ENCODE data around the gene WDR6.

WDR6 gene

DNA sequence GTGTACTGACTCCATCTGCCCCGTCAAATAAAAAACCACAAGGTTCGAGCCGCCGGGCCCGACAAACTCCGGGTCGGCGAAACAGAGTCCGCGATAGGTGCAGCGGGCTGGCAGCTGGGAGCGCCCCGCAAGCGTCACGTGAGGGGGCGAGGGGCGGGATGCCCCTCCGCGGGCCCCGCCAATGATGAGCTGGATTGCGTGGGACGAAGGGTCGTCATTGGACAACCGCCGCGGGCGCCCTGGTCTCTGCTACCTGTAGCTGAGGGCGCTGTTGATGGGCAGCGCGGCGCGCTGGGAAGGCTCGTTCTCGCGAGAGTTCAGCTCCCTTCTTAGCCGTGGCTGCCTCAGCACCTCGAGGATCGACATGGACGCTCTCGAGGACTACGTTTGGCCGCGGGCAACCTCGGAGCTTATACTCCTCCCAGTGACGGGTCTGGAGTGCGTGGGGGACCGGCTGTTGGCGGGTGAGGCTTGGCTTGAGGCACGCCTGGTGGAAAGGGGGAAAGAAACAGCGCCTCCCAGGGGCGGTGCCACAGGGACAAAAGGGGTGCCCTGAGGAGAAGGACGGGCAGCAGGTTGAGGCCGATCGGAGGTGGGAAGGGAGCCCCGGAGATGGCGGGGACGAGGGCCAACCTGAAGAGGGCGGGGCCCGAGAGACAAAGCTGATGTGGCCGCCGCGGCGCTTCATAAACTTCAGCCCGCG is at the start of gene WDR6:
Gene WDR6 (plus strand): TSS at position 324 of the 703 bp plus-strand sequence. CDS start 41 bp downstream, at position 365.
- no peaks in the 10 kb centered on the region for H3K27me3 Mint-ChIP-seq
- peaks cover 28% of the 10 kb centered on the region for H3K36me3 Mint-ChIP-seq
- peak; percentile 96 for ATAC-seq
- no peaks in the 10 kb centered on the region for H3K9me3 Mint-ChIP-seq
- H3K27ac Mint-ChIP-seq, result peak within 1 kb of the TSS; percentile 98
- H3K4me3 Mint-ChIP-seq, result peak within 1 kb of the TSS; percentile 99
- peaks cover 47% of the 10 kb centered on the region for H3K4me1 Mint-ChIP-seq

DNA sequence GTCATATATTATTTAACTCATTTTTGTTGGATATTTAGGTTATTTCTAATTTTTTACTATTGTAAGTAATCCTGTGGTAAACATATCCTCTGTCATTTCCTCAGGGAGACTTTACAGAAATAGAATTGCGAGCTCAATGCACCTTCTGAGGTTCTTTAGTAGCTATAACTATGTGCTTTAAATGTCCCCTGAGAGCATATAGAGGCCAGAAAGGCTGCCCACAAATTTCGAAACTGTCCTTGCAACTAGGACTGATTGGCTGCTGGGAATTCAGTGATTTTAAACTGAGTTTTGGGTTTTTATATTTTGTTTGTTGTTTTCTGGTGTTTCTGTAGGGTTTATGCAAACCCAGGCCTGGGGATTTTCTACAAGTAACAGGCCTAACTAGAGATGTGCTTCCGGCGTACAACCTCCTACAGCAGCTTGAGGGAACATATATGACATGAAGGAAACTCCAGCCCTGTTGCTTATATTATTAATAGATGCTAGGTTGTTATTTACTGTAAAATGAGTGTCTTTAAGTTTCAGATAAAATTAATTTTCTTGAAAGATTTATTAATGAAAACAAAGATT is 46.3 kb upstream of the WDR6 start:
- H3K9me3 Mint-ChIP-seq, result no peaks in the 10 kb centered on the region
- no peak overlapping the region for H3K4me3 Mint-ChIP-seq
- H3K27me3 Mint-ChIP-seq, result no peaks in the 10 kb centered on the region
- no peak for ATAC-seq
- H3K27ac Mint-ChIP-seq, result no peak overlapping the region
- peaks cover 35% of the 10 kb centered on the region for H3K36me3 Mint-ChIP-seq
- no peaks in the 10 kb centered on the region for H3K4me1 Mint-ChIP-seq

DNA sequence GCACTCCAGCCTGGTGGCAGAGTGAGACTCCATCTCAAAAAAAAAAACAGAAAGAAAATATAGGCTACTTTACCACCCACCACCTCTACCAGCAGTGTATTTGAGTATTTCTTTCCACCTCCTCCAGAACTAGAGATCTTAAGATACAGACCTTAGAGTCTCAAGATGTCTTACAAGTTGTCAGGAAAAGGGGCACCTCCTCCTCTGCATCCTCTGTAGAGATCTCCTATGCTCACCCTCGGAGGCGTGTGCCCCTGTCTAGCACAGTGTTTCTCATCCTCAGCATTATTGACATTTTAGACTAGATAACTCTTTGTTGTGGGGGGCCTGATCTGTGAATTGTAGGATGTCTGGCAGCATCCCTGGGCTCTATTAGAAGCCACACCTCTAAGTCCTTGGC is 44.9 kb upstream of the WDR6 start:
- Mint-ChIP-seq H3K4me3 (no peak overlapping the region), H3K27ac (no peak overlapping the region), H3K4me1 (no peaks in the 10 kb centered on the region), H3K36me3 (peaks cover 35% of the 10 kb centered on the region), H3K9me3 (no peaks in the 10 kb centered on the region), H3K27me3 (no peaks in the 10 kb centered on the region)
- ATAC-seq, result no peak

DNA sequence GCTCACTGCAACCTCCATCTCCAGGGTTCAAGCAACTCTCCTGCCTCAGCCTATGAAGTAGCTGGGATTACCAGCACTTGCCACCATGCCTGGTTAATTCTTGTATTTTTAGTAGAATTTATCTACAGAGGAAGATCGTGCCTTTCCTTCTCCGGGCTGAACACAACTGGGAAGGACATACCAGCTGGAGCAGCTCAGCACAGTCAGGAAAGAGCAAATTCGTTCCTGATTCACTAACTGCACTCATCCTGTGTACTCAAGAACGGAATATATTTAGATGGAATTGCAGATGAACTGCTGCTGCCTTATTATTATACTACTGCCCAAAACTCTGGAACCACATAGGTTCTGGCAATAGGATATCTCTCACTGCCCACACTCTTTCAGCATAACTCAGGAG is 44.3 kb upstream of the WDR6 start:
- no peak overlapping the region for H3K27ac Mint-ChIP-seq
- no peaks in the 10 kb centered on the region for H3K4me1 Mint-ChIP-seq
- H3K4me3 Mint-ChIP-seq, result no peak overlapping the region
- ATAC-seq, result no peak
- no peaks in the 10 kb centered on the region for H3K9me3 Mint-ChIP-seq
- peaks cover 32% of the 10 kb centered on the region for H3K36me3 Mint-ChIP-seq
- H3K27me3 Mint-ChIP-seq, result no peaks in the 10 kb centered on the region

DNA sequence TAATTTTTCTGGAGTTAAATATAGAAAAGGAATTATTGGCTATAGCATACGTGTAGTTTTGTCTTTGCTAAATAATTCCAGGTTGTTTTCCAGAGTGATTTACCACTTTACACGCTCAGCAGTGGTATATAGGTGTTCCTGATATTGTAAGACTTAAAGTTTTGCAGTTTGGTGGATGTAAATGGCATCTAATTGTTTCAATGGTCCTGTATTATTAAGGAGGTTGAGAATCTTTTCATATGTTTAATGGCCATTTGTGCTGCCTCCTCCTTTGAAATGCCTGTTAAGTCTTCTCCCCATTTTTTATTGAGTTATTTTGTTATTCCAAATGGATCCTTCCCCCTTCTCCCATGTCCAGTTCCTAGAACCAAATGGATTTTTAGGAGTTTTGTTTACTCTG is 43.6 kb upstream of the WDR6 start:
- ATAC-seq, result no peak
- Mint-ChIP-seq H3K4me1 (no peaks in the 10 kb centered on the region), H3K9me3 (no peaks in the 10 kb centered on the region), H3K27me3 (no peaks in the 10 kb centered on the region), H3K36me3 (peaks cover 37% of the 10 kb centered on the region), H3K27ac (no peak overlapping the region), H3K4me3 (no peak overlapping the region)

DNA sequence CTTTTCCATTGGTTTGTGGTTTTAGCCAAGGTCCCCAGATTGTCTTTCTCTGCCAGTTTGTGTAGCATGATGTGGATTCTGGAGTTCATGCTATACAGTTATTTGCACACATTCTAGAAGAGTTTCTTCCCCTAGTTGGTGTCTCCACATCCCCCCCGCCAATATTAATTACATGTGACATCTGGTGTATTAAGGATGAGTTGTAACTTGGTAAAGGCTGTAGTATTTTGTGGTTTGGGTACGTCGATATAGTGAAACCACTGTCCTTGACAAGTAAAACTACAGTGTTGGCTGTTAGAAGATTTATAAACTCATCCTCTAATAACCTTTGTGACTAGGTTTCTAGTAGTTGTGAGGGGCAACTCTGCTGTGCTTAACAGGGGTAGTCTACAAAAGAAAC is 40.8 kb upstream of the WDR6 start:
- no peaks in the 10 kb centered on the region for H3K27me3 Mint-ChIP-seq
- no peaks in the 10 kb centered on the region for H3K9me3 Mint-ChIP-seq
- no peak for ATAC-seq
- no peak overlapping the region for H3K27ac Mint-ChIP-seq
- H3K4me3 Mint-ChIP-seq, result no peak overlapping the region
- peaks cover 61% of the 10 kb centered on the region for H3K36me3 Mint-ChIP-seq
- no peaks in the 10 kb centered on the region for H3K4me1 Mint-ChIP-seq

DNA sequence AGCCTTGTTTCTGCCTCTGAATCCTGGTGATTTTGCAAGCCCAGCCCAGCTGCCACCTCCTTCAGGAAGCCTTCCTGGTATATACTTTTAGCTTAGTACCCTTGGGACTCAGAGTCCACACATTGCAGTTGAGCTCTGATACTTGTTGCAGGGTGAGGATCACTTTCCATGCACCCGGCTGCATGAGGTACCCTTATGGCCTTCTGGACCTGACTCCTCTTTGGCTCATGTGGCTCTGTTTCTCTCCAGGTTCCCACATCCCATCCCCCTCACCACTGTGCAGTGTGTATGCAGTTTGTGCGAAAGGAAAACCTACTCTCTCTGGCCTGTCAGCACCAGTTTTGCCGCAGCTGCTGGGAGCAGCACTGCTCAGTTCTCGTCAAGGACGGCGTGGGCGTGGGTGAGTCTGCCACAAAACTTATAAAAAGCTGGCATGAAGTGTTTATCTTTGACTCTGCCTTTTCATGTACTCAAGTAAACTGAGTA is 40.3 kb upstream of the WDR6 start:
- no peak for ATAC-seq
- Mint-ChIP-seq H3K27ac (no peak overlapping the region), H3K9me3 (no peaks in the 10 kb centered on the region), H3K4me3 (no peak overlapping the region), H3K4me1 (no peaks in the 10 kb centered on the region), H3K27me3 (no peaks in the 10 kb centered on the region), H3K36me3 (peaks cover 62% of the 10 kb centered on the region)

DNA sequence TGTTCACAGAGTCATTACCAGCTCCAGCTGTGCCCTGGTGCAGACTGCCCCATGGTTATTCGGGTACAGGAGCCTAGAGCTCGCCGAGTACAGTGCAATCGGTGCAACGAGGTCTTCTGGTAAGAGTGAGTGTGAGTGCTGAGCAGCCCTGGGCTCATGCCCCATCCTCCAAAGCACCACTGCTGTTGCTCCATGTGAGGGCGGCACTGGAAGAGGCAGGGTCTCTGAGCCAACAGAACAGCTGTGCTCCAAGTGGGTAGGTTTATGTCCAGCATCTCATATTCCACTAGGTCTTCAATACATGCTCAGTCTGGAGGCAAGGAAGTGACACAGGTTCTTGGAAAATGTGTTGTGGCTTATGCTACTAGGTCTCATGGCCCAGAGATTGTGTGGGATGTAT is 36.6 kb upstream of the WDR6 start:
- Mint-ChIP-seq H3K4me1 (no peaks in the 10 kb centered on the region), H3K36me3 (peaks cover 67% of the 10 kb centered on the region)

GRCh38 chr3:48974076-48974864 is 32.9 kb upstream of the WDR6 start:
- Mint-ChIP-seq H3K4me1 (no peaks in the 10 kb centered on the region), H3K4me3 (no peak overlapping the region), H3K27ac (no peak overlapping the region), H3K9me3 (no peaks in the 10 kb centered on the region), H3K36me3 (peaks cover 66% of the 10 kb centered on the region), H3K27me3 (no peaks in the 10 kb centered on the region)
- ATAC-seq, result no peak

More for the DNA sequence above, 36.6 kb upstream of the WDR6 start:
- ATAC-seq, result no peak
- H3K4me3 Mint-ChIP-seq, result no peak overlapping the region
- H3K9me3 Mint-ChIP-seq, result no peaks in the 10 kb centered on the region
- H3K27ac Mint-ChIP-seq, result no peak overlapping the region
- no peaks in the 10 kb centered on the region for H3K27me3 Mint-ChIP-seq

DNA sequence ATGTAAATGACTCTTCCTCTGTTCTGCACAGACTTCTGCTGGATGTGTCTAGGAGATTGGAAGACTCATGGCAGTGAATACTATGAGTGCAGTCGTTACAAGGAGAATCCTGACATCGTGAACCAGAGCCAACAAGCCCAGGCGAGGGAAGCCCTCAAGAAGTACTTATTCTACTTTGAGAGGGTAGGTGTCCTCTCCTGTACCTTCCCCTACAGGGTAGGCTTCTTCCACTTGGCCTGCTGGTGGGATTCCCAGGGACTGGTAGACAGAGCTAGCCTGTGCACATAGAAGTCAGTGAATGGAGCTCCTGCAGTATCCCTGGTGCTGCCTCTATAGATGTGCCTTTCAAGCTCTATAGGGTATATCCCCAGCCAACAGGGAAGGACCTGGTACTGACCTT is 27.7 kb upstream of the WDR6 start:
- Mint-ChIP-seq H3K9me3 (no peaks in the 10 kb centered on the region), H3K27me3 (no peaks in the 10 kb centered on the region), H3K4me3 (no peak overlapping the region), H3K4me1 (no peaks in the 10 kb centered on the region), H3K36me3 (peaks cover 61% of the 10 kb centered on the region), H3K27ac (no peak overlapping the region)
- ATAC-seq, result no peak

- H3K9me3 Mint-ChIP-seq, result no peaks in the 10 kb centered on the region
- peaks cover 53% of the 10 kb centered on the region for H3K36me3 Mint-ChIP-seq
- H3K4me3 Mint-ChIP-seq, result no peak overlapping the region
- H3K4me1 Mint-ChIP-seq, result no peaks in the 10 kb centered on the region
- H3K27ac Mint-ChIP-seq, result no peak overlapping the region
- no peak for ATAC-seq
- no peaks in the 10 kb centered on the region for H3K27me3 Mint-ChIP-seq
Measured at GRCh38 chr3:48980295-48980694, 26.9 kb upstream of the WDR6 start.

DNA sequence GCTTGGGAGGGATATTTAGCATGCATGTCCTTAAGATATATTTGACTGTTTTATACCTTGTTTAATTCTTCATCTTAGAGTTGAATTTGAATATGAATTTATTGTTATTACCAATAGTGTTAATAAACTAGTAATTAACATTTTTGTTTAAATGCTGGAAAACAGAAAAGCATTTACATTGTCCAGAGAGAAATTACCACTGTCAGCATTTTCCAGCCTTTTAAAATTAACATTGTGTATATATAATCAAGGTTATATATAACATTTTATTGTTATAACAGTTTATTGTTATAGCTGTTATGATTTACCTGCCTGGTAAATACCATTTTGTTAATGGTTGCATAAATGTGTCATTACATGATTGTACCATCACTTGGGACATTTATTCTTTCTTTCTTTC is 25.2 kb upstream of the WDR6 start:
- Mint-ChIP-seq H3K4me1 (no peaks in the 10 kb centered on the region), H3K4me3 (no peak overlapping the region), H3K27ac (peak overlapping the region; percentile 61), H3K27me3 (no peaks in the 10 kb centered on the region), H3K36me3 (peaks cover 42% of the 10 kb centered on the region), H3K9me3 (no peaks in the 10 kb centered on the region)
- no peak for ATAC-seq

DNA sequence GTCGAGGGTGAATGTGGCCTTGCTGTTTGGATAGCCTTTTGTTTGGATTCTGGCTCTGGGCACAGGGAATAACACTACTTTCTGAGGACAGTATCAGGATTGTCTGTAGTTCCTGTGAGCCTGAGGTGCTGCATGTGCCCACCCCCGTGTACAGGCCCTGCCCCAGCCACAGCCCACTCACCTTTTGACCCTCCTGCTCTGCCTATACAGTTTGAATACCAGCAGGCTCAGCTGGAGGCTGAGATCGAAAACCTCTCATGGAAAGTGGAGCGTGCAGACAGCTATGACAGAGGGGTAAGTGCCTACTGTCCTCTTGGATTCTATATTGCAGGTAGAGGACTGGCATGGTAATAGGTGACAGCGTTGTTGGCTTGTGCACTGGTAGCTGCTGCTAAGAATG is 24.5 kb upstream of the WDR6 start:
- H3K9me3 Mint-ChIP-seq, result no peaks in the 10 kb centered on the region
- H3K27me3 Mint-ChIP-seq, result no peaks in the 10 kb centered on the region
- no peak overlapping the region for H3K4me3 Mint-ChIP-seq
- H3K36me3 Mint-ChIP-seq, result peaks cover 42% of the 10 kb centered on the region
- H3K27ac Mint-ChIP-seq, result peak overlapping the region; percentile 61
- H3K4me1 Mint-ChIP-seq, result peaks cover 1% of the 10 kb centered on the region
- no peak for ATAC-seq

- Mint-ChIP-seq H3K9me3 (no peaks in the 10 kb centered on the region), H3K27me3 (no peaks in the 10 kb centered on the region), H3K4me3 (no peak overlapping the region), H3K27ac (peak overlapping the region; percentile 61), H3K4me1 (peaks cover 5% of the 10 kb centered on the region), H3K36me3 (peaks cover 38% of the 10 kb centered on the region)
- ATAC-seq, result no peak
Measured at GRCh38 chr3:48983096-48983495, 24.1 kb upstream of the WDR6 start.

DNA sequence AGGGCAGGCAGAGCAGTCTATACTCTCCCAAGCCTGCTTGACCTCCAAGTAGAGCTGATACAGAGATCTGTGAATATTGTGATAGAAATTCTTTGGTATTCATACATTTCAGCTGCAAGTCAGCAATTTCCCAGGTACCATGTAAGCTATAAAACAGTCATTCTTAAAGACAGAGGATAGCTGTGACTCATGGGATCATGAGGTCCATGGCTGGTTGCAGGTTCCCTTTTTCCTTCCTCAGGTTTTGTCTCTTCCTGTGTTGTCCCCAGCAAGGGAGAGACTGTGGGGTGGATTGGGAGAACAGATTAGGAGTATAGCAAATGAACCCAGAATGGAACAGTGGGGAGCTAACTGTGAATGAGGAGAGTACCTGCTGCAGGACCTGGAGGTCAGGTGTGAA is 22.5 kb upstream of the WDR6 start:
- Mint-ChIP-seq H3K9me3 (no peaks in the 10 kb centered on the region), H3K27ac (no peak overlapping the region), H3K36me3 (peaks cover 30% of the 10 kb centered on the region), H3K27me3 (no peaks in the 10 kb centered on the region), H3K4me3 (no peak overlapping the region), H3K4me1 (peaks cover 17% of the 10 kb centered on the region)
- no peak for ATAC-seq

All from stimulated activated memory B cell treated with anti-CD40 and anti-IgM and Interleukin-4, amounts not matched to agents 10 μg/mL and 1 μg/mL and 100 μg/mL, for 72 hours (primary cell).